ENCODE measurements around the gene CD27. TPM values are rescaled to one million over a fixed set of nuclear protein-coding genes. Genes with fewer than 3 reads are reported as not detected.
"Not testable (repeated sequence)": the region's sequence is repeated elsewhere in the genome, so short reads cannot be mapped to it uniquely, and the experiment has no call there.

CD27 gene
- total RNA-seq, 1 donor from 2014 or later: 39.3 TPM

DNA sequence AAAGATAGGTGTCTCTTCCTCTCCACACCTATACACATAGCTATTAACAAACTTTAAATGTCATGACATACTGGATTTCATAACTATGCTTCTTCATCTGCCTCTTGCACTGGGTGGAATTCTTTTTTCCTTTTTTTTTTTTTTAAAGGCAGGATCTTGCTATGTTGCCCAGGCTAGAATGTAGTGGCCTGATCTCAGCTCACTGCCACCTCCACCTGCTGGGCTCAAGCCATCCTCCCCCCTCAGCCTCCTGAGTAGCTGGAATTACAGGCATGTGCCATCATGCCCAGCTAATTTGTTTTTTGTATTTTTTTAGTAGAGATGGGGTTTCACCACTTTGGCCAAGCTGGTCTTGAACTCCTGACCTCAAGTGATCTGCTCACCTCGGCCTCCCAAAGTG lies 43.5 kb downstream of the CD27 start:
- H3K9me3 Mint-ChIP-seq: no peaks in the 10 kb centered on the region
- DNase-seq: no peak
- ATAC-seq (ENCODE audit: low read depth): no peak
- ChIA-PET CTCF (interaction anchor here (0.6 kb wide), 1 partner anchor 632 kb away, joined by 3 read pairs; no protein-coding TSS in a partner anchor), POLR2A (interaction anchor here (0.7 to 1.7 kb wide), 2 partner anchors 18 to 36 kb away, joined by 3 to 7 read pairs; partner anchors contain the start of gene VAMP1)
- no peak overlapping the region for H3K27ac Mint-ChIP-seq
- peaks cover 20% of the 10 kb centered on the region for H3K36me3 Mint-ChIP-seq (ENCODE audit: low read depth)
- no peak overlapping the region for H3K4me3 Mint-ChIP-seq
- peaks cover 10% of the 10 kb centered on the region for H3K4me1 Mint-ChIP-seq
- intact Hi-C loops (cut with micrococcal nuclease): no loop called here
- TF ChIP-seq, protein P1, sequence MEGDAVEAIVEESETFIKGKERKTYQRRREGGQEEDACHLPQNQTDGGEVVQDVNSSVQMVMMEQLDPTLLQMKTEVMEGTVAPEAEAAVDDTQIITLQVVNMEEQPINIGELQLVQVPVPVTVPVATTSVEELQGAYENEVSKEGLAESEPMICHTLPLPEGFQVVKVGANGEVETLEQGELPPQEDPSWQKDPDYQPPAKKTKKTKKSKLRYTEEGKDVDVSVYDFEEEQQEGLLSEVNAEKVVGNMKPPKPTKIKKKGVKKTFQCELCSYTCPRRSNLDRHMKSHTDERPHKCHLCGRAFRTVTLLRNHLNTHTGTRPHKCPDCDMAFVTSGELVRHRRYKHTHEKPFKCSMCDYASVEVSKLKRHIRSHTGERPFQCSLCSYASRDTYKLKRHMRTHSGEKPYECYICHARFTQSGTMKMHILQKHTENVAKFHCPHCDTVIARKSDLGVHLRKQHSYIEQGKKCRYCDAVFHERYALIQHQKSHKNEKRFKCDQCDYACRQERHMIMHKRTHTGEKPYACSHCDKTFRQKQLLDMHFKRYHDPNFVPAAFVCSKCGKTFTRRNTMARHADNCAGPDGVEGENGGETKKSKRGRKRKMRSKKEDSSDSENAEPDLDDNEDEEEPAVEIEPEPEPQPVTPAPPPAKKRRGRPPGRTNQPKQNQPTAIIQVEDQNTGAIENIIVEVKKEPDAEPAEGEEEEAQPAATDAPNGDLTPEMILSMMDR (IDR thresholded peaks at IDR 0.05): no peak
- H3K27me3 Mint-ChIP-seq: no peaks in the 10 kb centered on the region

DNA sequence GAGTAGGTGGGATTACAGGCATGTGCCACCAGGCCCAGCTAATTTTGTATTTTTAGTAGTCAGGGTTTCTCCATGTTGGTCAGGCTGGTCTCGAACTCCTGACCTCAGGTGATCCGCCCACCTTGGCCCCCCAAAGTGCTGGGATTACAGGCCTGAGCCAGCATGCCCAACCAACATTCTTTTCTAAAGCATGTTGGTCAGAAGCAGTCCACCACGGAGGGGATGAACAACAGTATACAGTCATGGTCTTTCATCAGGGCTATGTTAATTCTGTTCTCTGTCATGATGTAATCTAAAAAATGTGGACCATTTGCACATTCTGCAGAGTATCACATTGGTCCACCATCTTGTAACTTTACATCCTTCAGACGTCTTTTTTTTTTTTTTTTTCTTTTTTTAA lies 44.7 kb downstream of the CD27 start:
- no peak overlapping the region for H3K4me3 Mint-ChIP-seq
- no peaks in the 10 kb centered on the region for H3K9me3 Mint-ChIP-seq
- no peak for DNase-seq
- TF ChIP-seq, protein P1 (IDR thresholded peaks at IDR 0.05): no peak
- peaks cover 24% of the 10 kb centered on the region for H3K36me3 Mint-ChIP-seq (ENCODE audit: low read depth)
- POLR2A ChIA-PET: interaction anchor here (1.7 to 4.3 kb wide), 2 partner anchors 18 to 19 kb away, joined by 7 to 89 read pairs; partner anchors contain the start of gene VAMP1
- no peak overlapping the region for H3K27ac Mint-ChIP-seq
- CTCF ChIA-PET: no interaction called here
- H3K27me3 Mint-ChIP-seq: no peaks in the 10 kb centered on the region
- no peak for ATAC-seq (ENCODE audit: low read depth)
- intact Hi-C loops (cut with micrococcal nuclease): no loop called here
- H3K4me1 Mint-ChIP-seq: peaks cover 16% of the 10 kb centered on the region

GRCh38 chr12:6490673-6491072 lies 45.9 kb downstream of the CD27 start:
- H3K27me3 Mint-ChIP-seq; CTCF ChIA-PET; H3K9me3 Mint-ChIP-seq; intact Hi-C loops (cut with micrococcal nuclease); DNase-seq; H3K4me3 Mint-ChIP-seq; ATAC-seq (ENCODE audit: low read depth); H3K27ac Mint-ChIP-seq: not testable (repeated sequence)
- POLR2A ChIA-PET: interaction anchor here (0.7 to 4.3 kb wide), 2 partner anchors 20 to 312 kb away, joined by 6 to 89 read pairs; partner anchors contain the start of gene VAMP1
- H3K4me1 Mint-ChIP-seq: peaks cover 28% of the 10 kb centered on the region
- H3K36me3 Mint-ChIP-seq (ENCODE audit: low read depth): peaks cover 24% of the 10 kb centered on the region

DNA sequence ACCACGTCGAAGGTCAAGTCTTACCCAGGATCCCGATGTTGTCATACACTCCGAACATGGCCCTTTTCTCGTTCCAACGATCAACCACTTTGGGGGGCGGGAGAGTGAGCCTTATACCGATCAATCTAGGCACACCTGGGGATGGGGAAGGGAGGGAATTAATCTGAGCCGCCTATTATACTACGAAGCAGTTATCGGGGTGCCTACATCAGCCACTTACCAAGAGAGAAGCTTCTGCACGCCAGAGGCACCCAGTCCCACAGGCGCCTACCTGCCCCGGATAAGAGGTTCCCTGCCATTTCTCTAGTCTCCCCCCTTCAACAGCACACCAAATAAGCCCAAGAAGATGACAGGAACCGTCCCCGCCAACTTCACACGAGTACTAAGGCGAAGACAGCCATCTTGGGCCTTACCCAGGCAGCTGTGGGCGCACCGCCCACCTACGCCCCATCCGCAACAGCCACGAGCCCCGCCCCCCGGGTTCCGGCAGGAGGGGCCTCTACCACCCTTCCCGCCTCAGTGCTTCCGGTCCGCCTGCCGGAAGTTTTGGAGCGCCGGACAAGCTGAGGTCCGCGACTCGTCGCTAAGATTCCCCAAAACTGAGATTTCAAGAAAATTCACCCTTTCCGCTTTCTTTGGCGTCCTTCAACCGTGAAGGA lies 48.2 kb downstream of the CD27 start, which contains the start of gene MRPL51:
Gene MRPL51 (minus strand): TSS at position 425 of the 659 bp plus-strand sequence. CDS start 126 bp downstream, at position 299.
- H3K4me1 Mint-ChIP-seq: peaks cover 28% of the 10 kb centered on the region
- ChIA-PET CTCF (interaction anchor here (0.9 to 1.5 kb wide), 4 partner anchors 22 to 61 kb away, joined by 3 to 11 read pairs (median 3); partner anchors contain the start of gene VAMP1), POLR2A (interaction anchor here (0.6 to 4.3 kb wide), 30 partner anchors 8 to 630 kb away, joined by 3 to 89 read pairs (median 5); partner anchors contain the start of genes CD27, COPS7A, GAPDH and LPAR5)
- H3K27me3 Mint-ChIP-seq: no peaks in the 10 kb centered on the region
- H3K9me3 Mint-ChIP-seq: no peaks in the 10 kb centered on the region
- peak; percentile 96 for DNase-seq
- intact Hi-C loops (cut with micrococcal nuclease): loop anchor here (1.0 kb wide), 8 partner anchors 23 to 260 kb away; partner anchors contain the start of genes CHD4, GAPDH, ING4 and MLF2
- TF ChIP-seq, protein P1 (IDR thresholded peaks at IDR 0.05): no peak
- ATAC-seq (ENCODE audit: low read depth): peak; percentile 75
- peaks cover 37% of the 10 kb centered on the region for H3K36me3 Mint-ChIP-seq (ENCODE audit: low read depth)
- H3K27ac Mint-ChIP-seq: peak within 1 kb of the TSS; percentile 96
- H3K4me3 Mint-ChIP-seq: peak within 1 kb of the TSS; percentile 97

DNA sequence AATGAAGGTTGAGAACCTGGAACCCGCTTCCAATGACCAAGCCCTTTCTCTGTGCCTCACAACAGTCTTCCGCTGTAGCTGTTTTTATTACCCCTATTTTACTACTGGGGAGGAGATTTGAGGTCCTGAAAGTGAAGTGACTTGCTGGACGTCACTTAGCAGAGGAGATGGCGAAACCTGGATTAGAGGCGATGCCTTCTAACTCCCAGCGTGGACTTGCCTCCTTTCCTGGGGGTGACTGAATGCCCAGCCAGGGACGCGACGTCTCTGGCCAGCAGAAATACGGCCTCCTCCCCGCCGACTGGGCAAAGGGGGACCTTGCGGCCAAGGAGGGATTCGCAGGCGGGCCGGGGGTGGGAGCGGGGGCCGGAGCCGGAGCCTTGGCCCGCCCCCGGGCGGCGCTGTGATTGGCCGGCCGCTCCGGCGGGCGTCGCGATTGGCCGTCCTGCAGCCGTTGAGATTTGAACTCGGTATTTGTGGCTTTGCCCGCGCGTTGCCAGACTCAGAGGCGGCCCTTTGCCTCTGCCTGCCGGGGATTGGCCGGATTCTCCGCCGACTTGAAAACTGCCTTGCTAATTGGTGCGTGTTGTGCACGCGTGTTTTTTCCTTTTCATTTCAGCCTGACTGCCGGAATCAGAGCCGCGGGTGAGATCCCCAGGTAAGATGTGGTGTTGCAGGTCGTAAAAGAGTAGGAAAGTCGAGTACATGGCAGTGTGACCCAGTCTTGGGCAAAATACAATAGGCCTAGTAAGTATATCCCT lies 48.9 kb downstream of the CD27 start, which contains the start of gene NCAPD2:
Gene NCAPD2 (plus strand): TSS at position 606 of the 761 bp plus-strand sequence. CDS start 997 bp downstream, outside the sequence.
- Mint-ChIP-seq H3K4me1 (peaks cover 28% of the 10 kb centered on the region), H3K27me3 (no peaks in the 10 kb centered on the region), H3K36me3 (ENCODE audit: low read depth) (peaks cover 41% of the 10 kb centered on the region), H3K27ac (peak within 1 kb of the TSS; percentile 96), H3K4me3 (peak within 1 kb of the TSS; percentile 97), H3K9me3 (no peaks in the 10 kb centered on the region)
- ATAC-seq (ENCODE audit: low read depth): peak; percentile 85
- TF ChIP-seq, protein P1 (IDR thresholded peaks at IDR 0.05): no peak
- POLR2A ChIA-PET: interaction anchor here (0.6 to 4.3 kb wide), 32 partner anchors 8 to 629 kb away, joined by 3 to 89 read pairs (median 5); partner anchors contain the start of genes CD27, COPS7A, GAPDH and LPAR5
- intact Hi-C loops (cut with micrococcal nuclease): loop anchor here (1.0 kb wide), 10 partner anchors 23 to 359 kb away; partner anchors contain the start of genes CHD4, GAPDH, ING4 and MLF2
- CTCF ChIA-PET: interaction anchor here (0.9 to 1.4 kb wide), 3 partner anchors 23 to 44 kb away, joined by 3 to 11 read pairs (median 3); partner anchors contain the start of gene VAMP1
- DNase-seq: peak; percentile 85

Data from activated B cell treated with CpG ODN at 0.5 μM for 24 hours (primary cell).